ENCODE results near the gene KRTAP20-1.

Gene KRTAP20-1

GRCh38 chr21:30605968-30606367 is 10.3 kb upstream of the KRTAP20-1 start:
- Histone ChIP-seq H3K27me3 (ENCODE audit: insufficient read depth, poor library complexity, severe bottlenecking) (no peaks in the 10 kb centered on the region), H3K4me3 (ENCODE audit: severe bottlenecking) (no peak overlapping the region), H3K4me1 (ENCODE audit: insufficient read depth, poor library complexity, severe bottlenecking) (no peaks in the 10 kb centered on the region), H3K36me3 (ENCODE audit: low read depth) (no peaks in the 10 kb centered on the region), H3K27ac (ENCODE audit: poor library complexity, severe bottlenecking) (no peak overlapping the region), H3K9me3 (ENCODE audit: severe bottlenecking) (no peaks in the 10 kb centered on the region)
- ATAC-seq (ENCODE audit: low read depth) (no peak), DNase-seq (ENCODE audit: low spot score) (no peak)
- TF ChIP-seq CTCF (IDR thresholded peaks at IDR 0.05; ENCODE audit: poor library complexity, severe bottlenecking), result no peak

GRCh38 chr21:30612132-30612531 is 4.1 kb upstream of the KRTAP20-1 start:
- no peaks in the 10 kb centered on the region for H3K27me3 ChIP-seq (ENCODE audit: insufficient read depth, poor library complexity, severe bottlenecking)
- no peak for ATAC-seq (ENCODE audit: low read depth)
- no peak for DNase-seq (ENCODE audit: low spot score)
- no peak overlapping the region for H3K4me3 ChIP-seq (ENCODE audit: severe bottlenecking)
- no peaks in the 10 kb centered on the region for H3K4me1 ChIP-seq (ENCODE audit: insufficient read depth, poor library complexity, severe bottlenecking)
- H3K36me3 ChIP-seq (ENCODE audit: low read depth), result no peaks in the 10 kb centered on the region
- H3K27ac ChIP-seq (ENCODE audit: poor library complexity, severe bottlenecking), result no peak overlapping the region
- H3K9me3 ChIP-seq (ENCODE audit: severe bottlenecking), result no peaks in the 10 kb centered on the region
- no peak for TF ChIP-seq CTCF (IDR thresholded peaks at IDR 0.05; ENCODE audit: poor library complexity, severe bottlenecking)

- no peak for DNase-seq (ENCODE audit: low spot score)
- TF ChIP-seq CTCF (IDR thresholded peaks at IDR 0.05; ENCODE audit: poor library complexity, severe bottlenecking), result no peak
- Histone ChIP-seq H3K9me3 (ENCODE audit: severe bottlenecking) (no peaks in the 10 kb centered on the region), H3K27ac (ENCODE audit: poor library complexity, severe bottlenecking) (no peak within 1 kb of the TSS), H3K27me3 (ENCODE audit: insufficient read depth, poor library complexity, severe bottlenecking) (no peaks in the 10 kb centered on the region), H3K4me3 (ENCODE audit: severe bottlenecking) (no peak within 1 kb of the TSS), H3K4me1 (ENCODE audit: insufficient read depth, poor library complexity, severe bottlenecking) (no peaks in the 10 kb centered on the region), H3K36me3 (ENCODE audit: low read depth) (no peaks in the 10 kb centered on the region)
- ATAC-seq (ENCODE audit: low read depth), result no peak
These were observed 2.4 kb upstream of the KRTAP20-1 start, which contains the start of gene KRTAP6-1 for GRCh38 chr21:30613836-30614235. Gene KRTAP6-1 (minus strand): TSS chr21:30613930. CDS start chr21:30613904, 26 bp downstream.

GRCh38 chr21:30615199-30615598 is 1.0 kb upstream of the KRTAP20-1 start:
- TF ChIP-seq CTCF (IDR thresholded peaks at IDR 0.05; ENCODE audit: poor library complexity, severe bottlenecking), result no peak

GRCh38 chr21:30620080-30620479 is 3.9 kb downstream of the KRTAP20-1 start:
- no peaks in the 10 kb centered on the region for H3K36me3 ChIP-seq (ENCODE audit: low read depth)
- H3K9me3 ChIP-seq (ENCODE audit: severe bottlenecking), result no peaks in the 10 kb centered on the region
- ATAC-seq (ENCODE audit: low read depth), result no peak
- no peak for DNase-seq (ENCODE audit: low spot score)
- no peak for TF ChIP-seq CTCF (IDR thresholded peaks at IDR 0.05; ENCODE audit: poor library complexity, severe bottlenecking)
- H3K27me3 ChIP-seq (ENCODE audit: insufficient read depth, poor library complexity, severe bottlenecking), result no peaks in the 10 kb centered on the region
- H3K4me1 ChIP-seq (ENCODE audit: insufficient read depth, poor library complexity, severe bottlenecking), result peaks cover 23% of the 10 kb centered on the region
- no peak overlapping the region for H3K4me3 ChIP-seq (ENCODE audit: severe bottlenecking)
- H3K27ac ChIP-seq (ENCODE audit: poor library complexity, severe bottlenecking), result peak overlapping the region; percentile 86

More at GRCh38 chr21:30615199-30615598, 1.0 kb upstream of the KRTAP20-1 start:
- ATAC-seq (ENCODE audit: low read depth), result no peak
- H3K36me3 ChIP-seq (ENCODE audit: low read depth), result no peaks in the 10 kb centered on the region
- H3K4me1 ChIP-seq (ENCODE audit: insufficient read depth, poor library complexity, severe bottlenecking), result peaks cover 6% of the 10 kb centered on the region
- H3K9me3 ChIP-seq (ENCODE audit: severe bottlenecking), result no peaks in the 10 kb centered on the region
- DNase-seq (ENCODE audit: low spot score), result no peak
- no peak overlapping the region for H3K27ac ChIP-seq (ENCODE audit: poor library complexity, severe bottlenecking)
- no peaks in the 10 kb centered on the region for H3K27me3 ChIP-seq (ENCODE audit: insufficient read depth, poor library complexity, severe bottlenecking)
- H3K4me3 ChIP-seq (ENCODE audit: severe bottlenecking), result no peak overlapping the region
